ENCODE measurements around the gene B3GNT3.

DNA sequence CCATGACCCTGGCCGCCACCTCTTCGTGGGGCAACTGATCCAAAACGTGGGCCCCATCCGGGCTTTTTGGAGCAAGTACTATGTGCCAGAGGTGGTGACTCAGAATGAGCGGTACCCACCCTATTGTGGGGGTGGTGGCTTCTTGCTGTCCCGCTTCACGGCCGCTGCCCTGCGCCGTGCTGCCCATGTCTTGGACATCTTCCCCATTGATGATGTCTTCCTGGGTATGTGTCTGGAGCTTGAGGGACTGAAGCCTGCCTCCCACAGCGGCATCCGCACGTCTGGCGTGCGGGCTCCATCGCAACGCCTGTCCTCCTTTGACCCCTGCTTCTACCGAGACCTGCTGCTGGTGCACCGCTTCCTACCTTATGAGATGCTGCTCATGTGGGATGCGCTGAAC lies 16.7 kb downstream of the B3GNT3 start:
- TF ChIP-seq, protein P1, sequence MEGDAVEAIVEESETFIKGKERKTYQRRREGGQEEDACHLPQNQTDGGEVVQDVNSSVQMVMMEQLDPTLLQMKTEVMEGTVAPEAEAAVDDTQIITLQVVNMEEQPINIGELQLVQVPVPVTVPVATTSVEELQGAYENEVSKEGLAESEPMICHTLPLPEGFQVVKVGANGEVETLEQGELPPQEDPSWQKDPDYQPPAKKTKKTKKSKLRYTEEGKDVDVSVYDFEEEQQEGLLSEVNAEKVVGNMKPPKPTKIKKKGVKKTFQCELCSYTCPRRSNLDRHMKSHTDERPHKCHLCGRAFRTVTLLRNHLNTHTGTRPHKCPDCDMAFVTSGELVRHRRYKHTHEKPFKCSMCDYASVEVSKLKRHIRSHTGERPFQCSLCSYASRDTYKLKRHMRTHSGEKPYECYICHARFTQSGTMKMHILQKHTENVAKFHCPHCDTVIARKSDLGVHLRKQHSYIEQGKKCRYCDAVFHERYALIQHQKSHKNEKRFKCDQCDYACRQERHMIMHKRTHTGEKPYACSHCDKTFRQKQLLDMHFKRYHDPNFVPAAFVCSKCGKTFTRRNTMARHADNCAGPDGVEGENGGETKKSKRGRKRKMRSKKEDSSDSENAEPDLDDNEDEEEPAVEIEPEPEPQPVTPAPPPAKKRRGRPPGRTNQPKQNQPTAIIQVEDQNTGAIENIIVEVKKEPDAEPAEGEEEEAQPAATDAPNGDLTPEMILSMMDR (IDR thresholded peaks at IDR 0.05): no peak
- no peak for TF ChIP-seq POLR2A (IDR thresholded peaks at IDR 0.05)
